Prostate gland (tissue), 2 donors: Measurements from ENCODE around the gene ADAMTSL1. TPM values are rescaled to one million over a fixed set of nuclear protein-coding genes. Genes with fewer than 3 reads are reported as not detected.

Experiments
- DNase-seq: peaks from one replicate; pipeline ENCODE4 v3.0.0-alpha.2; 2019; ENCODE audit warnings: low spot score
- H3K27ac ChIP-seq, 2 donors: fragments of 200-600 bp; sonication (generic); 2 replicates each; pipeline ENCODE4 v1.5.1; 2017 to 2019
- H3K27me3 ChIP-seq: fragments of 200-600 bp; sonication (generic); replicated peaks from 2 replicates; pipeline ENCODE4 v1.5.1; 2019; ENCODE audit not compliant: insufficient read depth
- H3K36me3 ChIP-seq, 2 donors: fragments of 200-600 bp; sonication (generic); 1 replicate in 1 of 2; 2 replicates in 1 of 2; pipeline versions ENCODE4 v1.5.1 to v1.8.1; 2017 to 2019
- H3K4me1 ChIP-seq: fragments of 200-600 bp; sonication (generic); replicated peaks from 2 replicates; pipeline ENCODE4 v1.5.1; 2019
- H3K4me3 ChIP-seq, 2 donors: fragments of 200-600 bp; sonication (generic); 2 replicates each; pipeline ENCODE4 v1.5.1; 2017 to 2019
- H3K9me3 ChIP-seq: fragments of 200-600 bp; sonication (generic); 2 replicates; pipeline ENCODE4 v1.5.1; 2017
- CTCF ChIP-seq, 4 experiments: fragments of 200-600 bp in 2 of 4; fragments of 450-650 bp in 2 of 4; sonication (generic) in 2 of 4; IDR thresholded peaks; 1 replicate in 3 of 4; 2 replicates in 1 of 4; pipeline ENCODE4 v1.5.1; 2016 to 2019; ENCODE audit warnings: antibody characterized with exemption in 4 of 4, mild to moderate bottlenecking in 2 of 4, moderate library complexity in 2 of 4
- POLR2A ChIP-seq: fragments of 450-650 bp; IDR thresholded peaks from one replicate; pipeline ENCODE4 v1.6.1; 2016; ENCODE audit warnings: antibody characterized with exemption, mild to moderate bottlenecking
- POLR2AphosphoS5 ChIP-seq: sonication (generic); formaldehyde crosslinking; IDR thresholded peaks from one replicate; pipeline ENCODE4 v1.6.1; 2017; ENCODE audit warnings: antibody characterized with exemption
- WGBS: methylation state at CpG from one replicate; pipeline ENCODE4 v1.1.5; 2018; 5-methylcytosine and 5-hydroxymethylcytosine counted together
- intact Hi-C: fragments of 100-400 bp; cut with DNase I; formaldehyde crosslinking; loops from one replicate; pipeline ENCODE4 v1.14.2; 2022
- total RNA-seq, 2 donors: library from RNA; depleted of rRNA; stranded (reverse); fragments of >200 nt; gene quantifications; one replicate each; pipeline ENCODE4 v1.1.0, GENCODE V29; 2016

The ADAMTSL1 gene
- total RNA-seq, 2 donors from 2014 or later = 9.8 to 18.1 TPM

DNA sequence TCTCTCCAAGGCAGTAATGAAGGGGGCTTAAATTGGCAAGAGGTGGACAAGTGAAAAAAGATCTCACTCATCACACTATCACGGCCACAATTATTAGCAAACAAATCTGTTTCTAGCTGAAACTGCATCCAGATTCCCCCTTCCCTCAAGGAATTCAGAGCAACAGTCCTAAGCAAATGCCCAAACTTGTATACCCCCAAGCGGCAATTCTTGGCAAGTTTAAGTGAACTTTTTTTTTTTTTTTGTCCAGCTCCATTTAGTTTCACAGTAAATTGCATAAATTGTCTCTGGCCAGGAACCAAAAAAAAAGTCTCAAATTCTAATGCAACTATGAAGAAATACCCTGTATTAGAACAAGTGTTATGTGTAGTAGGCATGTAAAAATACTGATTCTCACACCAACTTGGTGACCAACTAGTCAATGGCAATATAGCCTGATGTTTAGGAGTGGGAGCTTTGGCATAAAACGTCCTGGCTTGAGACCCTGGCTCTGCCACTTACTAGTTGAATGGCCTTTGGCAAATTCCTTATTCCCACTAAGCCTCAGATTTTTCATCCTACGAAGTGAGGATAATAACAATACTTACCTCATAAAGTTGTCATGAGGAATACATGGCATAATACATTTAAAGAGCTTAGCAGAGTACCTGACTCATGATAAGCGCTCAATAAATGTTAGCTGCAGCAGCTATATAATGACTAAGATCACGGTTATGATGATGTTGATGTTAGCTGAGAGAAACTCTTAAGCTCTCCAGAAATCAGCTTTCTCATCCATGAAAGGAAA is 193.2 kb downstream of the ADAMTSL1 start:
- intact Hi-C loops = no loop called here
- no peak overlapping the region for H3K27ac ChIP-seq
- WGBS = 33% methylated on average over 6 of the region's 6 CpGs
- H3K9me3 ChIP-seq = no peaks in the 10 kb centered on the region
- DNase-seq = no peak
- H3K4me3 ChIP-seq = no peak overlapping the region
- no peaks in the 10 kb centered on the region for H3K4me1 ChIP-seq
- H3K36me3 ChIP-seq = no peaks in the 10 kb centered on the region
- TF ChIP-seq POLR2A (no peak), POLR2AphosphoS5 (no peak), CTCF (IDR thresholded peaks at IDR 0.05) (no peak)
- H3K27me3 ChIP-seq = no peaks in the 10 kb centered on the region

GRCh38 chr9:18668944-18669343 is 195.0 kb downstream of the ADAMTSL1 start:
- Histone ChIP-seq H3K27me3 (no peaks in the 10 kb centered on the region), H3K36me3 (no peaks in the 10 kb centered on the region), H3K9me3 (no peaks in the 10 kb centered on the region), H3K4me3 (no peak overlapping the region), H3K27ac (no peak overlapping the region), H3K4me1 (no peaks in the 10 kb centered on the region)
- intact Hi-C loops = no loop called here
- peak; percentile 20 for DNase-seq
- TF ChIP-seq POLR2A (no peak), POLR2AphosphoS5 (no peak), CTCF (IDR thresholded peaks at IDR 0.05) (no peak)
- WGBS = 26% methylated on average over 2 of the region's 2 CpGs

DNA sequence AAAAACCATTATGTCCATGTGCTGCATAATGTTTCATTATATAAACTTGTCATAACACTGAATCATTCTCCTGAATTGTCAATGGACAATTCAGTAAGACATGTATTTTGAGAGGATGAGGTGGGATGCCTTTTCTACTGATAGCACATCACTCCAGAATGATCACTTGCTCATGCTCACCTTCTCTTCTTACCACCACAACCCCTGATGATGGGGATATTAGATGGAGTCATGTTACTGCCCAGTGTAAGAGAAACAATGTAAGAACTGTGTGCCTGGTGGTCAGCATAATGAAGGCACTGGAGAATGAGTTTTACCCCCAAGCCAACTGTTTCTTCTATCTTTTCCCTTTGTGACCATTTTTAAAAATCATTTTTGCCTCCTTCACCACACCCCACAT is 198.8 kb downstream of the ADAMTSL1 start:
- Histone ChIP-seq H3K4me3 (no peak overlapping the region), H3K4me1 (no peaks in the 10 kb centered on the region), H3K9me3 (no peaks in the 10 kb centered on the region), H3K36me3 (no peaks in the 10 kb centered on the region), H3K27me3 (no peaks in the 10 kb centered on the region), H3K27ac (no peak overlapping the region)
- intact Hi-C loops = no loop called here
- TF ChIP-seq POLR2A (no peak), POLR2AphosphoS5 (no peak), CTCF (IDR thresholded peaks at IDR 0.05) (no peak)
- DNase-seq = no peak

DNA sequence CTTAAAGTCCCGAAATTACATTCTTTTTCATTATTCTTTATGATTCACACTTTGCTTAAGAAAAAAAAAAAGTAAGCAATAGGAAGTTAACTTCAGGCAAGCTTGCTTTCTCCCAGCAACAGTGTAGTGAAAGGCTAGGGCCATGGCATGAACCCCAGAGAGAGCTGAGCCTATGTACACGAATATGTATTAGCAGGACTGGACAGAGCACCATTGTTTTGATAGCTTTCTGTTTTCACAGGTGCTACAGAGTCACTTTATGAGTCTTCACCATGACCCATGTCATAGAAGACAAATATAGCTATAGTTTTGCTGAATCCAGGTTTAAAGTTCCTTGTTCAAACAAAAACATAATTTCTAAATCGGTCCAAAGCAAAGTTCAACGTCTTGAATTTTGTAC is 199.2 kb downstream of the ADAMTSL1 start:
- intact Hi-C loops = no loop called here
- no peak for DNase-seq
- Histone ChIP-seq H3K4me3 (no peak overlapping the region), H3K4me1 (no peaks in the 10 kb centered on the region), H3K27ac (no peak overlapping the region), H3K36me3 (no peaks in the 10 kb centered on the region), H3K27me3 (no peaks in the 10 kb centered on the region), H3K9me3 (no peaks in the 10 kb centered on the region)
- TF ChIP-seq CTCF (IDR thresholded peaks at IDR 0.05) (no peak), POLR2AphosphoS5 (no peak), POLR2A (no peak)
- 32% methylated on average over 4 of the region's 4 CpGs for WGBS

- H3K4me3 ChIP-seq = no peak overlapping the region
- TF ChIP-seq POLR2A (no peak), POLR2AphosphoS5 (no peak), CTCF (IDR thresholded peaks at IDR 0.05) (no peak)
- H3K4me1 ChIP-seq = no peaks in the 10 kb centered on the region
- DNase-seq = no peak
- no peak overlapping the region for H3K27ac ChIP-seq
- no peaks in the 10 kb centered on the region for H3K9me3 ChIP-seq
- intact Hi-C loops = no loop called here
- WGBS = 74% methylated on average over 1 of the region's 1 CpG
- H3K36me3 ChIP-seq = no peaks in the 10 kb centered on the region
- no peaks in the 10 kb centered on the region for H3K27me3 ChIP-seq
Observed at GRCh38 chr9:18675332-18675731, 201.4 kb downstream of the ADAMTSL1 start.
